RWPE1 (cell line): ENCODE results near the gene NMB.

Experiments
- CTCF ChIA-PET: fragments of 350-600 bp; sonication (Branson Sonifier 250); formaldehyde crosslinking; extraction: SDS; loops from one replicate; lab custom pipeline; 2021; lab: Yijun Ruan, JAX
- POLR2A ChIA-PET: fragments of 400-600 bp; formaldehyde crosslinking; extraction: SDS; loops from one replicate; lab custom pipeline; 2020; ENCODE audit warnings: antibody characterized with exemption; ENCODE audit not compliant: low non-redundant PET; lab: Yijun Ruan, JAX
- DNase-seq: peaks from one replicate; pipeline ENCODE4 v3.0.0; 2012; ENCODE audit warnings: low spot score
- H3K27ac ChIP-seq: fragments of 450-650 bp; 2 replicates; pipeline ENCODE4 v1.5.1; 2017
- CTCF ChIP-seq: fragments of 450-650 bp; conservative IDR thresholded peaks from 2 replicates; pipeline ENCODE4 v1.5.1; 2017; ENCODE audit warnings: low read depth, mild to moderate bottlenecking

Gene NMB

GRCh38 chr15:84658788-84659411 is 901 bp upstream of the NMB start:
- CTCF ChIA-PET: interaction anchor here (0.6 to 1.3 kb wide), 8 partner anchors 10 to 1097 kb away, joined by 3 to 6 read pairs (median 4); no protein-coding TSS in a partner anchor
- peak overlapping the region; percentile 77 for H3K27ac ChIP-seq
- no peak for DNase-seq
- POLR2A ChIA-PET: no interaction called here
- no peak for TF ChIP-seq CTCF

- POLR2A ChIA-PET: no interaction called here
- TF ChIP-seq CTCF: no peak
- CTCF ChIA-PET: no interaction called here
- no peak for DNase-seq
- H3K27ac ChIP-seq: peak overlapping the region; percentile 77
Observed at GRCh38 chr15:84657748-84658079, 285 bp downstream of the NMB start.

- POLR2A ChIA-PET: interaction anchor here (0.5 kb wide), 1 partner anchor 50 kb away, joined by 3 read pairs; no protein-coding TSS in a partner anchor
- no peak for DNase-seq
- H3K27ac ChIP-seq: peak overlapping the region; percentile 77
- TF ChIP-seq CTCF: no peak
- CTCF ChIA-PET: interaction anchor here (0.6 to 0.7 kb wide), 2 partner anchors 25 to 181 kb away, joined by 3 to 4 read pairs; no protein-coding TSS in a partner anchor
Observed at GRCh38 chr15:84656972-84657371, 1.0 kb downstream of the NMB start.

GRCh38 chr15:84654689-84655453 is 3.1 kb downstream of the NMB start:
- peak overlapping the region; percentile 88 for H3K27ac ChIP-seq
- POLR2A ChIA-PET: interaction anchor here (0.5 to 1.2 kb wide), 3 partner anchors 10 to 40 kb away, joined by 3 to 6 read pairs (median 3); no protein-coding TSS in a partner anchor
- CTCF ChIA-PET: interaction anchor here (0.6 to 1.1 kb wide), 6 partner anchors 68 to 1895 kb away, joined by 3 to 5 read pairs (median 3); no protein-coding TSS in a partner anchor
- peak; percentile 85 for TF ChIP-seq CTCF
- peak; percentile 71 for DNase-seq

- peak; percentile 93 for DNase-seq
- TF ChIP-seq CTCF: no peak
- ChIA-PET CTCF (interaction anchor here (0.6 to 1.3 kb wide), 6 partner anchors 24 to 312 kb away, joined by 3 to 5 read pairs (median 4); partner anchors contain the start of gene ZSCAN2), POLR2A (interaction anchor here (0.5 to 1.2 kb wide), 2 partner anchors 23 to 41 kb away, joined by 3 to 6 read pairs; no protein-coding TSS in a partner anchor)
- H3K27ac ChIP-seq: peak within 1 kb of the TSS; percentile 88
Observed at GRCh38 chr15:84653910-84654688, 3.9 kb downstream of the NMB start, which contains the start of gene WDR73. WDR73 (minus strand) TSS chr15:84654283; CDS start chr15:84654274, 9 bp downstream.
